HepG2 (cell line): ENCODE results near the gene RBP2. TPM values are rescaled to one million over a fixed set of nuclear protein-coding genes. Genes with fewer than 3 reads are reported as not detected.

Experiments
- ATAC-seq: fragments of 200-7000 bp; cut with Tn5 transposase; 3 replicates; pipeline ENCODE4 v1.9.1; 2020; ENCODE audit warnings: mild to moderate bottlenecking, moderate library complexity
- BruUV-seq: library from RNA; stranded (reverse); fragments of 400-500 nt; replicated peaks from 2 replicates; lab custom pipeline; 2021; lab: Mats Ljungman, UMichigan
- CTCF ChIA-PET: fragments of 300-600 bp; formaldehyde crosslinking; extraction: SDS; loops from one replicate; lab custom pipeline; 2021; ENCODE audit warnings: low total read pairs, inconsistent platforms, low intra/inter-chr PET ratio; lab: Yijun Ruan, JAX
- POLR2A ChIA-PET: fragments of 350-600 bp; sonication (Branson Sonifier 250); formaldehyde crosslinking; loops from one replicate; lab custom pipeline; 2020; ENCODE audit warnings: antibody characterized with exemption, inconsistent platforms; lab: Yijun Ruan, JAX
- DNase-seq: peaks from one replicate; pipeline ENCODE4 v3.0.0-alpha.2; 2015; ENCODE audit warnings: low spot score
- FAIRE-seq: peaks from 3 replicates; lab custom pipeline; 2011; peaks lifted over from hg19 to GRCh38; lab: Jason Lieb, UNC
- H2AFZ ChIP-seq: one replicate; pipeline ENCODE4 v1.6.1; 2011; ENCODE audit warnings: low read length, inconsistent platforms
- H3K27ac ChIP-seq: fragments of 300-600 bp; 3 replicates; pipeline ENCODE4 v1.8.0; 2011; ENCODE audit warnings: mixed run types, mild to moderate bottlenecking, mixed read lengths, low read length, inconsistent platforms; ENCODE audit not compliant: insufficient read depth; ENCODE audit errors: extremely low read length
- H3K27me3 ChIP-seq, 2 experiments: fragments of 200-600 bp in 1 of 2; 2 replicates in 1 of 2; 3 replicates in 1 of 2; pipeline versions ENCODE4 v1.6.0 to v1.8.0; 2011; ENCODE audit warnings: low read length in 2 of 2, mild to moderate bottlenecking in 2 of 2, moderate library complexity in 2 of 2, inconsistent platforms in 1 of 2; ENCODE audit not compliant: insufficient read depth in 2 of 2, control insufficient read depth in 1 of 2
- H3K36me3 ChIP-seq, 2 experiments: fragments of 200-600 bp in 1 of 2; replicated peaks in 1 of 2; 2 replicates in 1 of 2; 3 replicates in 1 of 2; pipeline versions ENCODE4 v1.5.1 to v1.8.0; 2011; ENCODE audit warnings: low read length in 2 of 2, inconsistent platforms in 1 of 2; ENCODE audit not compliant: insufficient read depth in 2 of 2, control insufficient read depth in 1 of 2
- H3K4me1 ChIP-seq: 2 replicates; pipeline ENCODE4 v1.5.1; 2012; ENCODE audit warnings: low read length, inconsistent platforms; ENCODE audit not compliant: insufficient read depth
- H3K4me2 ChIP-seq: 2 replicates; pipeline ENCODE4 v1.6.0; 2011; ENCODE audit warnings: low read depth, low read length, inconsistent platforms
- H3K4me3 ChIP-seq, 3 experiments: fragments of 200-600 bp in 1 of 3; sonication (generic), shearing (Covaris generic) in 1 of 3; replicated peaks in 1 of 3; 2 replicates each; pipeline ENCODE4 v1.5.1; 2011 to 2016; ENCODE audit warnings: low read length in 3 of 3, inconsistent platforms in 2 of 3, low read depth in 2 of 3, mild to moderate bottlenecking in 2 of 3, control low read depth in 1 of 3, mixed read lengths in 1 of 3; ENCODE audit not compliant: insufficient read depth in 1 of 3
- H3K79me2 ChIP-seq: one replicate; pipeline ENCODE4 v1.6.1; 2011; ENCODE audit warnings: low read length, inconsistent platforms; ENCODE audit not compliant: insufficient read depth
- H3K9ac ChIP-seq: 2 replicates; pipeline ENCODE4 v1.6.0; 2011; ENCODE audit warnings: mild to moderate bottlenecking, low read depth, low read length, inconsistent platforms; ENCODE audit not compliant: insufficient read depth
- H3K9me3 ChIP-seq: 2 replicates; pipeline ENCODE4 v1.5.1; 2012; ENCODE audit warnings: mild to moderate bottlenecking, low read length
- H4K20me1 ChIP-seq: 2 replicates; pipeline ENCODE4 v1.6.0; 2011; ENCODE audit warnings: inconsistent platforms, mild to moderate bottlenecking, low read length, moderate library complexity; ENCODE audit not compliant: insufficient read depth
- ATF5 ChIP-seq: sonication (generic); formaldehyde crosslinking; IDR thresholded peaks from 2 replicates; pipeline ENCODE4 v1.4.0; 2020; ENCODE audit warnings: mild to moderate bottlenecking, low read depth, missing genetic modification reagents
- ATF7-NPFF ChIP-seq: sonication (generic); formaldehyde crosslinking; IDR thresholded peaks from 2 replicates; pipeline ENCODE4 v1.8.1; 2023; ENCODE audit warnings: mild to moderate bottlenecking, low read depth, missing genetic modification reagents, moderate library complexity
- HCFC1 ChIP-seq: fragments of 150-350 bp; IDR thresholded peaks from 2 replicates; pipeline ENCODE4 v1.6.1; 2014; ENCODE audit warnings: low read depth, low read length
- IKZF4 ChIP-seq: sonication (generic); formaldehyde crosslinking; IDR thresholded peaks from 2 replicates; pipeline ENCODE4 v1.5.1; 2020; ENCODE audit warnings: borderline replicate concordance, mild to moderate bottlenecking, low read depth, missing genetic modification reagents; ENCODE audit errors: not compliant biosample characterization
- TBL1XR1 ChIP-seq: fragments of 150-350 bp; IDR thresholded peaks from 2 replicates; pipeline ENCODE4 v1.6.1; 2014; ENCODE audit warnings: borderline replicate concordance, low read length; ENCODE audit not compliant: partially characterized antibody
- WGBS: methylation state at CpG from one replicate; pipeline ENCODE4 v1.1.6; 2017; ENCODE audit warnings: low lambda C conversion rate; 5-methylcytosine and 5-hydroxymethylcytosine counted together
- in situ Hi-C: cut with HindIII; loops from 2 replicates; pipeline ENCODE4 v1.10.0; 2017; ENCODE audit warnings: low pct_unique_long_range_greater_than_20kb; ENCODE audit not compliant: extremely low pct_ligation_motif_present
- intact Hi-C: fragments of 100-400 bp; cut with micrococcal nuclease; formaldehyde crosslinking; loops from one replicate; pipeline ENCODE4 v1.10.0; 2022; ENCODE audit not compliant: unreplicated experiment
- polyA plus RNA-seq, 8 experiments: library from polyadenylated mRNA; depleted of rRNA in 3 of 8; stranded (reverse) in 7 of 8; unstranded in 1 of 8; fragments of >200 nt; fragmentation: Illumina TruSeq in 4 of 8; extraction: Trizol in 4 of 8; gene quantifications; 2 replicates each; pipeline versions ENCODE4 v1.2.1 to v1.2.3, GENCODE V29; 2011 to 2016; ENCODE audit warnings: low read depth in 4 of 8, missing spikeins in 1 of 8, mixed read lengths in 1 of 8; ENCODE audit not compliant: insufficient read depth in 1 of 8
- total RNA-seq, 5 experiments: library from RNA; depleted of rRNA; stranded (reverse); fragments of >200 nt; fragmentation: Illumina TruSeq; extraction: Trizol; gene quantifications; 2 replicates each; pipeline ENCODE4 v1.2.3, GENCODE V29; 2016; ENCODE audit warnings: low read depth in 1 of 5
- TF ChIP-seq, protein P1 (sequence below): sonication (generic); formaldehyde crosslinking; IDR thresholded peaks from 2 replicates; pipeline ENCODE4 v1.4.0; 2020; ENCODE audit warnings: missing genetic modification reagents

RBP2 gene
- total and polyA plus RNA-seq, 2 of the 13 experiments (the other 11 are each of a cell fraction or from before 2014, with no cell fraction given), result 0.17 to 2.5 TPM

DNA sequence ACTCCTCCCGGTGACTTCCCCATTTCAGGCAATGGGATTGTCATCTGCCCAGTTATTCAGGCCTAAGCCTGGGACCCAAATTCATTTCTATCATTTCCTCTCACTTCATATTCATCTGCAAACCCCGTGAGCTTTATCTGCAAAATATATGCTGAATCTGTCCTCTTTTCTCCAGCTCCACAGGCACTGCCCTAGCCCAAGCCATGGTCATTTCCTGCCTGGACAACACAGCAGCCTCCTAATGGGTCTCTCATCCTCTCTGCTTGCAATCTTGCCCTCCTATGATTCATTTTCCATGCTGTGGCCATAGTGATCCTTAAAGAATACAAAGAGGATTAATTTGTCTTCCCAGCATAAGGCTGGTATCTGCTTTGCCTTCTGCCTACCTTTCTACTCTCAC is 6.1 kb downstream of the RBP2 start:
- CTCF ChIA-PET, result no interaction called here
- no peak for DNase-seq
- in situ Hi-C loops, result no loop called here

DNA sequence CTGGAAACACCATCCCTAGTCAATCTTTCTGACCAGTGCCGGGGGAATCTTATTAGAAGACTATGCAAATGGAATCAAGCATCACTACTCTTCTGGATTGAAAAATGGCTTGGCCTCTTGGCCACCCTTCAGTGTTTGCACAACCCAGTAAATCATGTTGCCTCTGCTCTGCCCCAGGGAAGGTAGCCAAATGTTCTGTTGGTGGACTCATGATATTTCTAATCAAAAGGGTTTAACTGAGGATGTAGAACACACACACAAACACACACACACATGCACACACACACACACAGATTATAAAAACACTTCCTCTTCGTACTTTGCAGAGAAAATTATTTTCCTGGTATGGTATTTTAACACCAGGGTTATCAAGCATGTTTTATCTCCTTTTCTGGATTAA is 7.9 kb downstream of the RBP2 start:
- DNase-seq (no peak), ATAC-seq (no peak), FAIRE-seq (no peak)
- Histone ChIP-seq H2AFZ (no peak overlapping the region), H3K27me3 (no peaks in the 10 kb centered on the region), H3K4me2 (no peak overlapping the region), H3K36me3 (no peaks in the 10 kb centered on the region), H3K4me3 (no peak overlapping the region), H4K20me1 (no peaks in the 10 kb centered on the region), H3K27ac (no peak overlapping the region), H3K79me2 (no peaks in the 10 kb centered on the region), H3K9ac (no peak overlapping the region), H3K4me1 (no peaks in the 10 kb centered on the region), H3K9me3 (no peaks in the 10 kb centered on the region)
- ChIA-PET POLR2A (no interaction called here), CTCF (no interaction called here)
- WGBS, result 45% methylated on average over 2 of the region's 2 CpGs
- no peak for TF ChIP-seq ATF5 (CRISPR knock-in tag)
- in situ Hi-C loops, result no loop called here
- intact Hi-C loops, result no loop called here
- no TSS peak for BruUV-seq

More for the DNA sequence above, 6.1 kb downstream of the RBP2 start:
- Histone ChIP-seq H3K27me3 (no peaks in the 10 kb centered on the region), H3K36me3 (no peaks in the 10 kb centered on the region), H3K27ac (no peak overlapping the region), H3K9ac (no peak overlapping the region), H4K20me1 (no peaks in the 10 kb centered on the region), H3K79me2 (no peaks in the 10 kb centered on the region), H2AFZ (no peak overlapping the region), H3K4me1 (no peaks in the 10 kb centered on the region), H3K9me3 (no peaks in the 10 kb centered on the region), H3K4me2 (no peak overlapping the region), H3K4me3 (no peak overlapping the region)
- BruUV-seq, result no TSS peak
- WGBS, result 49% methylated on average over 2 of the region's 2 CpGs
- ATAC-seq (no peak), FAIRE-seq (no peak)
- no peak for TF ChIP-seq IKZF4
- no peak for TF ChIP-seq ATF7-NPFF
- TF ChIP-seq HCFC1, result no peak
- TF ChIP-seq, protein P1, sequence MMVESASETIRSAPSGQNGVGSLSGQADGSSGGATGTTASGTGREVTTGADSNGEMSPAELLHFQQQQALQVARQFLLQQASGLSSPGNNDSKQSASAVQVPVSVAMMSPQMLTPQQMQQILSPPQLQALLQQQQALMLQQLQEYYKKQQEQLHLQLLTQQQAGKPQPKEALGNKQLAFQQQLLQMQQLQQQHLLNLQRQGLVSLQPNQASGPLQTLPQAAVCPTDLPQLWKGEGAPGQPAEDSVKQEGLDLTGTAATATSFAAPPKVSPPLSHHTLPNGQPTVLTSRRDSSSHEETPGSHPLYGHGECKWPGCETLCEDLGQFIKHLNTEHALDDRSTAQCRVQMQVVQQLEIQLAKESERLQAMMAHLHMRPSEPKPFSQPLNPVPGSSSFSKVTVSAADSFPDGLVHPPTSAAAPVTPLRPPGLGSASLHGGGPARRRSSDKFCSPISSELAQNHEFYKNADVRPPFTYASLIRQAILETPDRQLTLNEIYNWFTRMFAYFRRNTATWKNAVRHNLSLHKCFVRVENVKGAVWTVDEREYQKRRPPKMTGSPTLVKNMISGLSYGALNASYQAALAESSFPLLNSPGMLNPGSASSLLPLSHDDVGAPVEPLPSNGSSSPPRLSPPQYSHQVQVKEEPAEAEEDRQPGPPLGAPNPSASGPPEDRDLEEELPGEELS, result no peak
- TF ChIP-seq TBL1XR1, result no peak
- intact Hi-C loops, result no loop called here
- POLR2A ChIA-PET, result no interaction called here
